GM23248 (cell line): ENCODE results near the gene MSX2.
A peak's percentile ranks its signal among the peaks of the same experiment; 100 is the strongest.

Experiments
- EZH2 ChIP-seq: fragments of 200-600 bp; sonication (generic); IDR thresholded peaks from 2 replicates; pipeline ENCODE4 v1.6.1; 2018; ENCODE audit warnings: antibody characterized with exemption, mild to moderate bottlenecking; ENCODE audit not compliant: insufficient read depth, poor library complexity, severe bottlenecking
- EZH2phosphoT487 ChIP-seq: fragments of 200-600 bp; sonication (generic); IDR thresholded peaks from 2 replicates; pipeline ENCODE4 v1.6.1; 2018; ENCODE audit warnings: antibody characterized with exemption, moderate library complexity, mild to moderate bottlenecking, low read depth; ENCODE audit not compliant: insufficient read depth

- TF ChIP-seq EZH2phosphoT487, result no peak
- TF ChIP-seq EZH2, result peak; percentile 35
Observed at GRCh38 chr5:174732036-174733020, 7.9 kb downstream of the MSX2 start.
